Spinal cord (tissue), 10 donors: ENCODE results near the gene RAI14. TPM values are rescaled to one million over a fixed set of nuclear protein-coding genes. Genes with fewer than 3 reads are reported as not detected.
A peak's percentile ranks its signal among the peaks of the same experiment; 100 is the strongest.
"Not testable (repeated sequence)": the region's sequence is repeated elsewhere in the genome, so short reads cannot be mapped to it uniquely, and the experiment has no call there.

Source experiments
- DNase-seq, 6 donors: peaks; one replicate each; pipeline versions ENCODE4 v3.0.0 to v3.0.0-alpha.2; 2013 to 2015; ENCODE audit warnings: low spot score in 6 of 6, low read depth in 4 of 6
- H3K27ac ChIP-seq: one replicate; pipeline ENCODE4 v1.5.1; 2013; ENCODE audit warnings: low read depth, low read length, control low read depth
- H3K27me3 ChIP-seq: one replicate; pipeline ENCODE4 v1.6.1; 2013; ENCODE audit warnings: low read length; ENCODE audit not compliant: control insufficient read depth, insufficient read depth
- H3K36me3 ChIP-seq: one replicate; pipeline ENCODE4 v1.6.1; 2013; ENCODE audit warnings: low read length; ENCODE audit not compliant: control insufficient read depth, insufficient read depth
- H3K4me1 ChIP-seq: one replicate; pipeline ENCODE4 v1.6.1; 2013; ENCODE audit warnings: low read length; ENCODE audit not compliant: control insufficient read depth, insufficient read depth
- H3K4me3 ChIP-seq: one replicate; pipeline ENCODE4 v1.5.1; 2013; ENCODE audit warnings: low read depth, low read length, control low read depth
- H3K9me3 ChIP-seq: one replicate; pipeline ENCODE4 v1.6.1; 2013; ENCODE audit warnings: low read length; ENCODE audit not compliant: control insufficient read depth, insufficient read depth
- WGBS: methylation state at CpG from one replicate; pipeline ENCODE4 v1.1.5; 2013; ENCODE audit warnings: missing lambda C conversion rate; ENCODE audit not compliant: insufficient coverage; 5-methylcytosine and 5-hydroxymethylcytosine counted together
- polyA plus RNA-seq, 2 donors: library from polyadenylated mRNA; unstranded; fragments of 120-200 nt; gene quantifications; one replicate each; pipeline ENCODE4 v1.2.1, GENCODE V29; 2013; ENCODE audit not compliant: insufficient read length in 2 of 2
- total RNA-seq, 2 donors: library from RNA; depleted of rRNA in 1 of 2; stranded (reverse); fragments of 120-200 nt in 1 of 2; fragments of >200 nt in 1 of 2; gene quantifications; one replicate each; pipeline versions ENCODE4 v1.2.3 to v1.2.4, GENCODE V29; 2013 to 2014
- donor health status: healthy.

The RAI14 gene
- total and polyA plus RNA-seq, 4 donors: 17.3 to 48.8 (median 26.9) TPM

- Histone ChIP-seq H3K36me3 (no peaks in the 10 kb centered on the region), H3K27me3 (no peaks in the 10 kb centered on the region), H3K4me3 (no peak overlapping the region), H3K4me1 (no peaks in the 10 kb centered on the region), H3K27ac (no peak overlapping the region), H3K9me3 (no peaks in the 10 kb centered on the region)
- 33% methylated on average over 1 of the region's 6 CpGs for WGBS
- peak in 2 of 6 donors; percentile 60 to 61 for DNase-seq
Observed at GRCh38 chr5:34749431-34749873, 93.3 kb downstream of the RAI14 start.

GRCh38 chr5:34750206-34750605 is 94.1 kb downstream of the RAI14 start:
- 96% methylated on average over 3 of the region's 8 CpGs for WGBS
- Histone ChIP-seq H3K4me1 (no peaks in the 10 kb centered on the region), H3K36me3 (no peaks in the 10 kb centered on the region), H3K9me3 (no peaks in the 10 kb centered on the region), H3K27ac (no peak overlapping the region), H3K4me3 (no peak overlapping the region), H3K27me3 (no peaks in the 10 kb centered on the region)
- no peak for DNase-seq

GRCh38 chr5:34751807-34752736 is 95.9 kb downstream of the RAI14 start:
- Histone ChIP-seq H3K4me1 (peaks cover 2% of the 10 kb centered on the region), H3K27ac (no peak overlapping the region), H3K27me3 (no peaks in the 10 kb centered on the region), H3K36me3 (no peaks in the 10 kb centered on the region), H3K9me3 (no peaks in the 10 kb centered on the region), H3K4me3 (no peak overlapping the region)
- WGBS: 82% methylated on average over 10 of the region's 15 CpGs
- DNase-seq: no peak

DNA sequence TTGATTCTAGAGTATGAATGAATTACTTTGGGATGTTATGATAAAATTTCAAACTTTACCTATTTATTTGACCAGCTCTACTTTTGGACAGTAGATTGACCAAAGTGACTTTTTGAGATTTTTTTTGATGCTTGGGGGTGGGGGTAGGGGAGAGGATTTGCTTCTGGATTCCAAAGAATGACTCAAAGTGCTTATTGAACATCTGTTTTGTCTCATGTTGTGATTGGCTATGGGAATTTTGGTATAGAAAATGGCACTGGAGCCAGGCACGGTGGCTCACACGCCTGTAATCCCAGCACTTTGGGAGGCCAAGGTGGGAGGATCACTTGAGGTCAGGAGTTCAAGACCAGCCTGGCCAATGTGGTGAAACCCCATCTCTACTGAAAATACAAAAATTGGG is 97.1 kb downstream of the RAI14 start:
- H3K4me1 ChIP-seq, H3K27me3 ChIP-seq, H3K27ac ChIP-seq, H3K9me3 ChIP-seq, H3K36me3 ChIP-seq, DNase-seq, H3K4me3 ChIP-seq: not testable (repeated sequence)
- 100% methylated on average over 2 of the region's 2 CpGs for WGBS

GRCh38 chr5:34755926-34756325 is 99.8 kb downstream of the RAI14 start:
- Histone ChIP-seq H3K9me3 (no peaks in the 10 kb centered on the region), H3K36me3 (peaks cover 8% of the 10 kb centered on the region), H3K4me3 (no peak overlapping the region), H3K27ac (no peak overlapping the region), H3K27me3 (no peaks in the 10 kb centered on the region), H3K4me1 (peaks cover 6% of the 10 kb centered on the region)
- no peak for DNase-seq
- WGBS: 93% methylated on average over 2 of the region's 4 CpGs

- H3K9me3 ChIP-seq: no peaks in the 10 kb centered on the region
- H3K4me1 ChIP-seq: peaks cover 6% of the 10 kb centered on the region
- H3K4me3 ChIP-seq: no peak overlapping the region
- DNase-seq: no peak
- 43% methylated on average over 17 of the region's 20 CpGs for WGBS
- H3K27ac ChIP-seq: no peak overlapping the region
- H3K36me3 ChIP-seq: peaks cover 8% of the 10 kb centered on the region
- no peaks in the 10 kb centered on the region for H3K27me3 ChIP-seq
Observed at GRCh38 chr5:34756781-34757624, 100.9 kb downstream of the RAI14 start.

GRCh38 chr5:34758514-34758913 is 102.4 kb downstream of the RAI14 start:
- no peak overlapping the region for H3K27ac ChIP-seq
- DNase-seq: no peak
- no CpG with 5 or more reads among the region's 3 CpGs for WGBS
- H3K27me3 ChIP-seq: no peaks in the 10 kb centered on the region
- H3K9me3 ChIP-seq: no peaks in the 10 kb centered on the region
- no peak overlapping the region for H3K4me3 ChIP-seq
- H3K36me3 ChIP-seq: peaks cover 8% of the 10 kb centered on the region
- H3K4me1 ChIP-seq: peaks cover 6% of the 10 kb centered on the region

- H3K4me3 ChIP-seq, H3K9me3 ChIP-seq, H3K27ac ChIP-seq, H3K36me3 ChIP-seq, H3K4me1 ChIP-seq, H3K27me3 ChIP-seq, DNase-seq: not testable (repeated sequence)
- WGBS: 96% methylated on average over 2 of the region's 5 CpGs
Observed at GRCh38 chr5:34759213-34759612, 103.1 kb downstream of the RAI14 start.

GRCh38 chr5:34765662-34766061 is 109.5 kb downstream of the RAI14 start:
- no peak overlapping the region for H3K27ac ChIP-seq
- H3K4me1 ChIP-seq: peaks cover 6% of the 10 kb centered on the region
- 100% methylated on average over 1 of the region's 1 CpG for WGBS
- no peak for DNase-seq
- no peak overlapping the region for H3K4me3 ChIP-seq
- no peaks in the 10 kb centered on the region for H3K27me3 ChIP-seq
- peaks cover 5% of the 10 kb centered on the region for H3K36me3 ChIP-seq
- H3K9me3 ChIP-seq: no peaks in the 10 kb centered on the region
